Thyroid gland (tissue), 4 donors: ENCODE measurements around the gene BICRA.

Experiments used
- CTCF ChIP-seq, 6 experiments: fragments of 200-600 bp in 3 of 6; fragments of 450-650 bp in 3 of 6; sonication (generic) in 3 of 6; IDR thresholded peaks; one replicate each; pipeline ENCODE4 v1.5.1; 2016 to 2019; ENCODE audit warnings: antibody characterized with exemption in 6 of 6, mild to moderate bottlenecking in 2 of 6, inconsistent platforms in 1 of 6, moderate library complexity in 1 of 6
- POLR2A ChIP-seq, 2 donors: fragments of 450-650 bp; IDR thresholded peaks; one replicate each; pipeline ENCODE4 v1.6.1; 2017; ENCODE audit warnings: antibody characterized with exemption in 2 of 2, mild to moderate bottlenecking in 2 of 2, moderate library complexity in 1 of 2

- no peak for TF ChIP-seq CTCF (IDR thresholded peaks at IDR 0.05)
- TF ChIP-seq POLR2A (IDR thresholded peaks at IDR 0.05) = no peak
Observed at GRCh38 chr19:47561440-47562057, 47.4 kb upstream of the BICRA start.
